Lower leg skin (tissue), 3 donors: ENCODE data around the gene GOSR1.
"Not testable (repeated sequence)": the region's sequence is repeated elsewhere in the genome, so short reads cannot be mapped to it uniquely, and the experiment has no call there.

Experiments
- POLR2A ChIP-seq, 2 donors: fragments of 450-650 bp; IDR thresholded peaks; one replicate each; pipeline ENCODE4 v1.6.1; 2016 to 2017; ENCODE audit warnings: antibody characterized with exemption in 2 of 2, mild to moderate bottlenecking in 1 of 2, moderate library complexity in 1 of 2
- TF ChIP-seq, protein P1 (sequence below), 3 donors: fragments of 450-650 bp; IDR thresholded peaks; one replicate each; pipeline ENCODE4 v1.5.1; 2016; ENCODE audit warnings: antibody characterized with exemption in 3 of 3, mild to moderate bottlenecking in 3 of 3, moderate library complexity in 2 of 3

DNA sequence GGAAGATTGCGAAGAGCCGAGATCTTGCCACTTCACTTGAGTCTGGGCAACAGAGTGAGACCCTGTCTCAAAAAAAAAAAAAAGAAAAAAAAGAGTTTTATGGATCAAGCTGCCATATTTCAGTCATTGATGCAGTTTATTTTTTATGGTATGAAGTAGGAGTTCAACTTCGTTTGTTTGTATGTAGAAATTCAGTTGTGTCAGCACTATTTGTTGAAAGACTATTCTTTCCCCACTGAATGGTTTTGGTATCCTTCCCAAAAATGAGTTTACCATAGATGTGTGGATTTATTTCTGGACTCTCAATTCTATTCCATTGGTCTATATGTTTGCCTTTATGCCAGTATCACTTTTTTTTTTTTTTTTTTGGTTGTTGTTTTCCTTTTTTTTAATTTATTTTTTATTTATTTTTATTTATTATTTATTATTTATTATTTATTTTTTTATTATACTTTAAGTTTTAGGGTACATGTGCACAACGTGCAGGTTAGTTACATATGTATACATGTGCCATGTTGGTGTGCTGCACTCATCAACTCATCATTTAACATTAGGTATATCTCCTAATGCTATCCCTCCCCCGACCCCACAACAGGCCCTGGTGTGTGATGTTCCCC is 18.3 kb upstream of the GOSR1 start:
- TF ChIP-seq, protein P1, sequence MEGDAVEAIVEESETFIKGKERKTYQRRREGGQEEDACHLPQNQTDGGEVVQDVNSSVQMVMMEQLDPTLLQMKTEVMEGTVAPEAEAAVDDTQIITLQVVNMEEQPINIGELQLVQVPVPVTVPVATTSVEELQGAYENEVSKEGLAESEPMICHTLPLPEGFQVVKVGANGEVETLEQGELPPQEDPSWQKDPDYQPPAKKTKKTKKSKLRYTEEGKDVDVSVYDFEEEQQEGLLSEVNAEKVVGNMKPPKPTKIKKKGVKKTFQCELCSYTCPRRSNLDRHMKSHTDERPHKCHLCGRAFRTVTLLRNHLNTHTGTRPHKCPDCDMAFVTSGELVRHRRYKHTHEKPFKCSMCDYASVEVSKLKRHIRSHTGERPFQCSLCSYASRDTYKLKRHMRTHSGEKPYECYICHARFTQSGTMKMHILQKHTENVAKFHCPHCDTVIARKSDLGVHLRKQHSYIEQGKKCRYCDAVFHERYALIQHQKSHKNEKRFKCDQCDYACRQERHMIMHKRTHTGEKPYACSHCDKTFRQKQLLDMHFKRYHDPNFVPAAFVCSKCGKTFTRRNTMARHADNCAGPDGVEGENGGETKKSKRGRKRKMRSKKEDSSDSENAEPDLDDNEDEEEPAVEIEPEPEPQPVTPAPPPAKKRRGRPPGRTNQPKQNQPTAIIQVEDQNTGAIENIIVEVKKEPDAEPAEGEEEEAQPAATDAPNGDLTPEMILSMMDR (IDR thresholded peaks at IDR 0.05), result not testable (repeated sequence)
- TF ChIP-seq POLR2A (IDR thresholded peaks at IDR 0.05), result not testable (repeated sequence)
